NCI-H345 treated with DMSO at 0.1 percent for 48 hours (cell line): ENCODE data around the gene RPS8.
"Not testable (repeated sequence)": the region's sequence is repeated elsewhere in the genome, so short reads cannot be mapped to it uniquely, and the experiment has no call there.

Experiments used
- DNase-seq: peaks from one replicate; lab custom pipeline; 2025; ENCODE audit not compliant: unreplicated experiment; lab: John Stamatoyannopoulos, UW

RPS8 gene

GRCh38 chr1:44819196-44819607 lies 43.9 kb downstream of the RPS8 start:
- no peak for DNase-seq

- DNase-seq = no peak
These were observed 44.4 kb downstream of the RPS8 start for GRCh38 chr1:44819608-44820327.

GRCh38 chr1:44820328-44821239 lies 45.2 kb downstream of the RPS8 start:
- DNase-seq = no peak

GRCh38 chr1:44821240-44821715 lies 45.9 kb downstream of the RPS8 start:
- no peak for DNase-seq

DNA sequence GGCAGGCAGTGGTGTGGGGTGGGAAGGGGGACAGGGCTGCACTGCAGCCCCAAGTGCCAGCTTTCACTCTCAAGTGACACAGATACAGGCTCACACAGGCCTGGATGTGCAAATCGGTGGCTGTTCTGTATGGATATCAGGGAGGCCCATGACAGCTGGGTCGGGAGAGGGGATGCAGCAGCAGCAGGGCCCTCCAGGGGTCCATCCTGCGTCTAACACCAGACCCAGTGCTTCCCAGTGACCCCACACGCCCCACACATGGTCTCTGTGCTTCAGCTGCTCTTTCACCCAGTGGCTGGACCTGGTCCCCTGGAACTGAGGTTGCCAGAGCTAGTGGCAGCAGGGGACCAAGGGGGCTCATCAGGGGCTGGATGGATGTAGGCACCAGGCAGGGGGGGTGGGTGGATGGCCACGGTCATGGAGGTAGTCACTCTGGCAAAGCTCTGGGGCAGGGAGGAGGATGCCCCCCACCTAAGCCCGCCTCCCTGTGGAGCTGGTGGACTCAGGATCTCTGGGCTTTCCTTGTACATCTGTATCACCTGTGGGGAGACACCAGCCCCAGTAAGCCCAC lies 46.9 kb downstream of the RPS8 start:
- no peak for DNase-seq

DNA sequence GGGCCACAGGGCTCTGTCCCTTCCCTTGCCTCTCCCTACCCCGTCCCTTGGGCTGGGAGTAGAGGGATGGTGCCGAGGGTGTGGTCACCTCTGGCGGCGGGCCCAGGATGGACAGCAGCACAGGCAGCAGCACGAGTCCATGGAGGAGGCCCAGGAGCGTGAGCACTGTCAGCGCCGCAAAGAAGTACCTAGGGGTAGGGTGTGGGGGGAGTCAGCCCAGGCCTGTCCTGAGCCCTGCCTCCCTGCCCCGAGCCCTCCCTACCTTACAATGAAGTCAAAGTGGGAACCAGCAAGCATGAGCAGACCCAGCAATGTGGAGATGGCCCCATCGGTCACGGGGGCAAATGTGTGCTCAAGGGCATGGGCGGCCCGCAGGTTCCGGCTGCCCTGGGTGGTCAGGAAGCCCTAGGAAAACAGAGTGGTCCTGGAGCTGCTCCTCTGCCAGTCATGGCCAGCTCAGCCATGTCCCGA lies 47.7 kb downstream of the RPS8 start:
- DNase-seq = no peak

GRCh38 chr1:44824392-44824791 lies 49.1 kb downstream of the RPS8 start:
- not testable (repeated sequence) for DNase-seq

GRCh38 chr1:44826375-44827196 lies 51.2 kb downstream of the RPS8 start:
- DNase-seq = no peak

GRCh38 chr1:44827197-44828002 lies 52.1 kb downstream of the RPS8 start:
- DNase-seq = no peak

GRCh38 chr1:44828003-44828651 lies 52.8 kb downstream of the RPS8 start:
- no peak for DNase-seq
